Calu3 (cell line): Measurements from ENCODE around the gene KIAA1217. TPM values are rescaled to one million over a fixed set of nuclear protein-coding genes. Genes with fewer than 3 reads are reported as not detected.

Source experiments
- BruUV-seq: library from RNA; stranded (reverse); fragments of 400-500 nt; replicated peaks from 2 replicates; lab custom pipeline; 2021; lab: Mats Ljungman, UMichigan
- CTCF ChIA-PET: fragments of 300-600 bp; sonication (Branson Sonifier 250); formaldehyde crosslinking; loops from one replicate; lab custom pipeline; 2022; ENCODE audit warnings: antibody characterized with exemption; lab: Charles Lee
- DNase-seq: peaks from one replicate; pipeline ENCODE4 v3.0.0; 2022
- H3K27ac Mint-ChIP-seq: one replicate; pipeline ENCODE4 v1.8.0; 2022; ENCODE audit warnings: mixed read lengths; ENCODE audit not compliant: unreplicated experiment
- H3K27me3 Mint-ChIP-seq: one replicate; pipeline ENCODE4 v1.8.0; 2022; ENCODE audit warnings: mixed read lengths; ENCODE audit not compliant: unreplicated experiment
- H3K36me3 Mint-ChIP-seq: one replicate; pipeline ENCODE4 v1.8.0; 2022; ENCODE audit warnings: mild to moderate bottlenecking, moderate library complexity, mixed read lengths; ENCODE audit not compliant: insufficient read depth, unreplicated experiment
- H3K4me1 Mint-ChIP-seq: one replicate; pipeline ENCODE4 v1.8.0; 2022; ENCODE audit warnings: mild to moderate bottlenecking, low read depth, mixed read lengths; ENCODE audit not compliant: unreplicated experiment
- H3K4me3 Mint-ChIP-seq: one replicate; pipeline ENCODE4 v1.8.0; 2022; ENCODE audit warnings: mild to moderate bottlenecking, low read depth, moderate library complexity, mixed read lengths; ENCODE audit not compliant: unreplicated experiment
- H3K9me3 Mint-ChIP-seq: one replicate; pipeline ENCODE4 v1.8.0; 2022; ENCODE audit warnings: low read depth, mixed read lengths; ENCODE audit not compliant: unreplicated experiment
- CTCF ChIP-seq: fragments of 200-600 bp; IDR thresholded peaks from one replicate; pipeline ENCODE4 v1.8.0; 2022; ENCODE audit warnings: antibody characterized with exemption; ENCODE audit not compliant: unreplicated experiment
- intact Hi-C: fragments of 100-400 bp; cut with micrococcal nuclease; formaldehyde crosslinking; loops from one replicate; pipeline ENCODE4 v1.10.0; 2022; ENCODE audit not compliant: unreplicated experiment
- total RNA-seq: library from RNA; stranded (reverse); gene quantifications from 2 replicates; pipeline ENCODE4 v1.2.3, GENCODE V29; 2022

KIAA1217 gene
- total RNA-seq, 1 experiment from 2014 or later, result 46.2 TPM

- H3K4me3 Mint-ChIP-seq, result no peak overlapping the region
- no peak for DNase-seq
- CTCF ChIA-PET, result no interaction called here
- no peaks in the 10 kb centered on the region for H3K36me3 Mint-ChIP-seq
- BruUV-seq, result no TSS peak
- no peaks in the 10 kb centered on the region for H3K27me3 Mint-ChIP-seq
- intact Hi-C loops, result no loop called here
- no peaks in the 10 kb centered on the region for H3K4me1 Mint-ChIP-seq
- H3K27ac Mint-ChIP-seq, result no peak overlapping the region
- no peaks in the 10 kb centered on the region for H3K9me3 Mint-ChIP-seq
- no peak for TF ChIP-seq CTCF
These were observed 70.2 kb downstream of the KIAA1217 start for GRCh38 chr10:24279166-24279565.

- intact Hi-C loops, result no loop called here
- CTCF ChIA-PET, result no interaction called here
- Mint-ChIP-seq H3K9me3 (no peaks in the 10 kb centered on the region), H3K27ac (no peak overlapping the region), H3K4me1 (no peaks in the 10 kb centered on the region), H3K27me3 (no peaks in the 10 kb centered on the region), H3K4me3 (no peak overlapping the region), H3K36me3 (no peaks in the 10 kb centered on the region)
- TF ChIP-seq CTCF, result no peak
- no peak for DNase-seq
- BruUV-seq, result no TSS peak
These were observed 78.7 kb downstream of the KIAA1217 start for GRCh38 chr10:24287559-24288195.

- Mint-ChIP-seq H3K27me3 (no peaks in the 10 kb centered on the region), H3K9me3 (no peaks in the 10 kb centered on the region), H3K4me1 (no peaks in the 10 kb centered on the region), H3K4me3 (no peak overlapping the region), H3K36me3 (no peaks in the 10 kb centered on the region), H3K27ac (no peak overlapping the region)
- CTCF ChIA-PET, result no interaction called here
- DNase-seq, result no peak
- intact Hi-C loops, result no loop called here
- no peak for TF ChIP-seq CTCF
- no TSS peak for BruUV-seq
These were observed 79.6 kb downstream of the KIAA1217 start for GRCh38 chr10:24288581-24288980.

GRCh38 chr10:24289235-24289634 lies 80.3 kb downstream of the KIAA1217 start:
- CTCF ChIA-PET, result no interaction called here
- DNase-seq, result no peak
- Mint-ChIP-seq H3K4me3 (no peak overlapping the region), H3K4me1 (no peaks in the 10 kb centered on the region), H3K27ac (no peak overlapping the region), H3K36me3 (no peaks in the 10 kb centered on the region), H3K27me3 (no peaks in the 10 kb centered on the region), H3K9me3 (no peaks in the 10 kb centered on the region)
- intact Hi-C loops, result no loop called here
- no peak for TF ChIP-seq CTCF
- no TSS peak for BruUV-seq
